ENCODE data around the gene PUS3. TPM values are rescaled to one million over a fixed set of nuclear protein-coding genes. Genes with fewer than 3 reads are reported as not detected.

Gene PUS3
- total RNA-seq, 2 experiments from 2014 or later, result 8.6 to 10.2 TPM

- ChIA-PET CTCF (ENCODE audit: unreplicated experiment) (interaction anchor here (0.8 kb wide), 1 partner anchor 15 kb away, joined by 4 read pairs; no protein-coding TSS in a partner anchor), POLR2A (interaction anchor here (1.1 kb wide), 1 partner anchor 246 kb away, joined by 3 read pairs; no protein-coding TSS in a partner anchor)
- Histone ChIP-seq H3K4me2 (ENCODE audit: low read length) (no peak overlapping the region), H2AFZ (ENCODE audit: low read length) (no peak overlapping the region), H3K36me3 (ENCODE audit: insufficient read depth, low read length) (no peaks in the 10 kb centered on the region), H3K9me3 (ENCODE audit: low read length) (no peaks in the 10 kb centered on the region), H3K4me3 (ENCODE audit: low read depth, low read length, poor library complexity, severe bottlenecking) (no peak overlapping the region), H3K27ac (ENCODE audit: low read depth, low read length, poor library complexity, severe bottlenecking) (no peak overlapping the region), H3K9me2 (ENCODE audit: insufficient read depth, low read length) (no peaks in the 10 kb centered on the region), H3K4me1 (ENCODE audit: insufficient read depth, low read length, poor library complexity, severe bottlenecking) (no peaks in the 10 kb centered on the region), H4K20me1 (ENCODE audit: insufficient read depth, low read length) (no peaks in the 10 kb centered on the region), H3K79me2 (ENCODE audit: insufficient read depth, low read depth, low read length) (no peaks in the 10 kb centered on the region)
- BruUV-seq (replicated peaks), result no TSS peak
- intact Hi-C loops (cut with micrococcal nuclease; ENCODE audit: unreplicated experiment), result loop anchor here (1.0 kb wide), 1 partner anchor 251 kb away; no protein-coding TSS in a partner anchor
- DNase-seq (ENCODE audit: low spot score), result no peak
- no peak for TF ChIP-seq CTCF (conservative IDR thresholded peaks at IDR 0.05; ENCODE audit: low read length)
- no peak for TF ChIP-seq EZH2phosphoT487 (IDR thresholded peaks at IDR 0.05; ENCODE audit: borderline replicate concordance, low read depth, low read length)
These were observed 39.9 kb upstream of the PUS3 start for GRCh38 chr11:125942771-125943428.

GRCh38 chr11:125941619-125942611 lies 38.9 kb upstream of the PUS3 start:
- TF ChIP-seq EZH2phosphoT487 (IDR thresholded peaks at IDR 0.05; ENCODE audit: borderline replicate concordance, low read depth, low read length), result no peak
- TF ChIP-seq CTCF (conservative IDR thresholded peaks at IDR 0.05; ENCODE audit: low read length), result peak; percentile 88
- H3K9me2 ChIP-seq (ENCODE audit: insufficient read depth, low read length), result no peaks in the 10 kb centered on the region
- no TSS peak for BruUV-seq (replicated peaks)
- H4K20me1 ChIP-seq (ENCODE audit: insufficient read depth, low read length), result no peaks in the 10 kb centered on the region
- ChIA-PET CTCF (ENCODE audit: unreplicated experiment) (interaction anchor here (1.0 to 2.0 kb wide), 2 partner anchors 52 to 252 kb away, joined by 3 to 5 read pairs; no protein-coding TSS in a partner anchor), POLR2A (no interaction called here)
- no peak overlapping the region for H3K27ac ChIP-seq (ENCODE audit: low read depth, low read length, poor library complexity, severe bottlenecking)
- no peaks in the 10 kb centered on the region for H3K79me2 ChIP-seq (ENCODE audit: insufficient read depth, low read depth, low read length)
- no peak overlapping the region for H3K4me2 ChIP-seq (ENCODE audit: low read length)
- no peak overlapping the region; the same call in 1 of the 2 replicates for H2AFZ ChIP-seq (ENCODE audit: low read length)
- no peaks in the 10 kb centered on the region for H3K4me1 ChIP-seq (ENCODE audit: insufficient read depth, low read length, poor library complexity, severe bottlenecking)
- H3K4me3 ChIP-seq (ENCODE audit: low read depth, low read length, poor library complexity, severe bottlenecking), result no peak overlapping the region
- no peaks in the 10 kb centered on the region for H3K36me3 ChIP-seq (ENCODE audit: insufficient read depth, low read length)
- H3K9me3 ChIP-seq (ENCODE audit: low read length), result no peaks in the 10 kb centered on the region
- peak; percentile 60 for DNase-seq (ENCODE audit: low spot score)
- intact Hi-C loops (cut with micrococcal nuclease; ENCODE audit: unreplicated experiment), result loop anchor here (1.0 kb wide), 1 partner anchor 252 kb away; no protein-coding TSS in a partner anchor

Data from OCI-LY7 (cell line).